ENCODE measurements around the gene MYO5C.
A peak's percentile ranks its signal among the peaks of the same experiment; 100 is the strongest.

GRCh38 chr15:52208306-52208946 lies 87.2 kb downstream of the MYO5C start:
- TF ChIP-seq CTCF (IDR thresholded peaks at IDR 0.05; ENCODE audit: low read depth, low read length): peak; percentile 92
- no peak for TF ChIP-seq EZH2phosphoT487 (IDR thresholded peaks at IDR 0.05; ENCODE audit: low read depth)

Data from OCI-LY3 (cell line).